LNCAP (cell line): ENCODE measurements around the gene HOXD12.

Experiments
- CTCF ChIP-seq: fragments of 450-650 bp; IDR thresholded peaks from 2 replicates; pipeline ENCODE4 v1.5.1; 2017; ENCODE audit warnings: mild to moderate bottlenecking

HOXD12 gene

GRCh38 chr2:176130147-176130956 lies 30.8 kb downstream of the HOXD12 start:
- TF ChIP-seq CTCF = no peak

- TF ChIP-seq CTCF = no peak
Measured at GRCh38 chr2:176130957-176131847, 31.6 kb downstream of the HOXD12 start.

- no peak for TF ChIP-seq CTCF
Measured at GRCh38 chr2:176131848-176132158, 32.2 kb downstream of the HOXD12 start.

- TF ChIP-seq CTCF = no peak
Measured at GRCh38 chr2:176132205-176133171, 32.9 kb downstream of the HOXD12 start.

- no peak for TF ChIP-seq CTCF
Measured at GRCh38 chr2:176133389-176133788, 33.8 kb downstream of the HOXD12 start.

- TF ChIP-seq CTCF = no peak
Measured at GRCh38 chr2:176134035-176134434, 34.4 kb downstream of the HOXD12 start.

- TF ChIP-seq CTCF = no peak
Measured at GRCh38 chr2:176135035-176135440, 35.4 kb downstream of the HOXD12 start.
